NCI-H2227 (cell line): ENCODE data around the gene SREBF1.
A peak's percentile ranks its signal among the peaks of the same experiment; 100 is the strongest.

ENCODE experiments used
- DNase-seq: peaks from one replicate; lab custom pipeline; 2025; ENCODE audit not compliant: unreplicated experiment; lab: John Stamatoyannopoulos, UW

The SREBF1 gene

DNA sequence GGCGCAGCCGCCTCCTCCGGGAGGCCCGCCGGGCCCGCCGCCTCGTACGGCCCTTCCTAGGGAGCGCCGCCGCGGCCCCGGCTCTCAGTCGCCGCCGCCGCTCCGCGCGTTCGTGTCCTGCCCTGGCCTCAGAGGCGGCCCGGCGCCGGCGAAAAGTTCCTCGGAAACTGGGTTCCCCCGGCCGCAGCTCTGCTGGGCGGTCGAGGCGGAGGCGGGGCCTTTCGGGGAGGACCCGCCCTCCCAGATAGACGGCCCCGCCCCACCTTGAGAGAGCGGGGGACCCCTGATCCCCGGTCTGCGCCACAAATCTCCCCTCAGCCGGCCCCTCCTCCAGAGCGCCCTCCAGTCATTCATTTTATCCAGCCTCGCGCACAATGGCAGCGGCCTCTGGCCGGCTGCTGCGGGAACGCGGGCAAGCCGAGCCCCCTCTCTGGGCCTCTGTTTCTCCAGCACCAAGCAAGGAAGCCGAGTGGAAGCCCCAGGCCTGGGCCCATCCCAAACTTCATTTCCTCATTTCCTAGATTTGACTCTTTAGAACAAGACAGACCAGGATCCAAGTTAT is at the start of gene SREBF1:
TSS of gene SREBF1 (minus strand) at position 169 of the 562 bp plus-strand sequence. CDS start 169 bp downstream, outside the sequence.
- peak; percentile 52 for DNase-seq

DNA sequence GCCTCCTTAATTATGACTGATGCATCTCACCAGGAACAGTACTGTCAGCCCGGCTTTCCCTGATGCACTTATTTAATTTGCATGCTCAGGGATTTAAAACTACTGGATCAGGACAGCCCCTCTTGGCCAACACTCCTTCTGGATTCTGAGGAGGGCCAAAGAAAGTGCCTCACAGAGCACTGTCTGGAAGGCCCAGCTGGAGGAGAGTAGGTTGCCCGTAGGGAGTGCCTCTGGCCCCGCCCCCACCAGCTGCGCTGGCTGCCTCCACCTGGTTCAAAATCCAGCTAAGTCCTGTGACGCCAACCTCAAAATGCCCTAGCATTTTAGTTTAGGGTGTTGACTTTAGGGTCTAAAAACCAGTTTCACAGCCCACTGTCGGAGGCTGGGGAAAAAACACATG is 49.4 kb upstream of the SREBF1 start:
- DNase-seq: peak; percentile 10

DNA sequence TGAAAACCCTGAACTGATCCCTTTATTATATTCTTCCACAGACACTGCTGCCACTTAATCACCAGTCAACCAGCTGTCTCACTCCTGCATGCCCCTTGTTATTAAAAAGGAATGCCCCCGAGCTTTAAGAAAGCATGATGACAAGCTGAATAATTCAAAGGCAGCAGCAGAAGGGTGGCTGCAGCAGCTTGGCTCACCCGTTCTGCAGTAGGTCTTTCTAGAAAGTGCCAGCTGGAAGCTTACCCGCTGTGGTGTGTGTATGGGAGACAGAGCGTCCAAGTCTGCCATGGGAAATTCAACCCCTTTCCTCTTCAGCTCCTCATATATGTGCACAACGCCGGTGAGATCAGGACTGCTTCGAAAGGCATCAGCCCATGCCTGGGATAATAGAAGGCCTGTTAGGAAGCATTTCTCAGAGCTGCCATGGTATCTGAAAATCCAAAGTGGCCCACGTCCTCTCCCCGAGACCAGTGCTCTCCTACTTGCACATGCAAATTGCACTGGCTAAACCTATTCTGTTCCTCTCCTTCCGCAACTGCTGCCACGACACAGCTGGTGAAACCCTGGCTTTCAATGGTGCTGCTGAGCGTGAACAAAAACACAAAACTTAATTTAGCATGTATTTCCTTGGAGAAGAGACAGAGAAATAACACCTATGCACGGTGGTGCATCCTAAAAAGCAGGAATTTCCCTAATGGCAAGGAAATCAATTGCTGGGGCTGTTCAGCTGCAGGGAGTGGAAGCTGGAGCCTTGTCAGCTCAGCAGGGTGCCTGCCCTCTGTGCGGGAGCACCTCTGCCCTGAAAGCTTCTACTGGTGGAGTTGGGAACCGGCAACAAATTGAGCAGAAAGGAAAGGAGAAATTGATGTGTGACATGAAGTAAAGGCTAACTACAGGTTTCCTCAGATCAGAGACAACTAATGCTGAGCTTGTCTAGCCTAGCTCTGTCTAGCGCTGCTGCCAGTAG is 47.9 kb upstream of the SREBF1 start:
- DNase-seq: peak; percentile 59

DNA sequence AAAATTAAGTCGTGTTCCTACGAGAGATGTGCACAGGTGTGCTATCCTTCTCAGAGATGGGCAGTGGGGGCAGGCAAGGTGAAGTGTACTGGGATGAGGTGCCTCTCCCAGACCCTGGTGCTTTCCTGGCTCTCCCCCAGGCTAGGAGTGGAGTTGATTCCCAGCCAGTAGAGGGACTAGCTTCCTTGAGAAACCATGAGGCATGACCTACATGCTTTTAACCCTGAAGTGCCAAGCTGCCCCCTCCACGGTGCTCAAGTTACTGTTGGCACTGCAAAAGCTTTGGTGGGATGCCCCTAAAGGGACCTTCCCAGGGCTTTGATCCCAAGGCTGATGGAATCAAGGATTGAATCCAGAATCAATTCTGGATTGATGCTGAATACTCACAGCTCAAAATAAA is 47.0 kb upstream of the SREBF1 start:
- no peak for DNase-seq

DNA sequence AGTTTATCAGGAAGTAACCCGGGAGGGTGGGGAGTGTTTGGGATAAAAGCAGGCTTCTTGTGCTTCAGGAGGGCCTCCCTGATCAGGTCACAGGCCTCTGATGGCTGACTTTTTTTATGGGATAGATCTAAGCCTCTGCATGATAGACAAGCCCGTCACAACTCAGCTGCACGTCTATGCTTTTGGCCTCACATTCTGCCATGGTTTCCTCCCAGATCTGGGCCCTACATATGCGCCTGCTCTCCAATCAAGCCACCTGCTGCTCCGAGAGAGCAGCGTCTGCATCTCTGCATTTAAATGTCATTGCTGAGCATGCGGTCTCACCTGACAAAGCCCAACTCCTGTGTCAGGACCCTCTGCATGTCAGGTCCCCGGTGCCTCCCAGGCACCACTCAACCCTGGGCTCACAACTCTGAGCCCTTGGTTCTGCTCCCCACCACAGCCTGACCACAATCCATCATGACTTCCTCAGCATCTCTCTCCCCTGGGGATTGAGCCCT is 45.3 kb upstream of the SREBF1 start:
- DNase-seq: no peak

DNA sequence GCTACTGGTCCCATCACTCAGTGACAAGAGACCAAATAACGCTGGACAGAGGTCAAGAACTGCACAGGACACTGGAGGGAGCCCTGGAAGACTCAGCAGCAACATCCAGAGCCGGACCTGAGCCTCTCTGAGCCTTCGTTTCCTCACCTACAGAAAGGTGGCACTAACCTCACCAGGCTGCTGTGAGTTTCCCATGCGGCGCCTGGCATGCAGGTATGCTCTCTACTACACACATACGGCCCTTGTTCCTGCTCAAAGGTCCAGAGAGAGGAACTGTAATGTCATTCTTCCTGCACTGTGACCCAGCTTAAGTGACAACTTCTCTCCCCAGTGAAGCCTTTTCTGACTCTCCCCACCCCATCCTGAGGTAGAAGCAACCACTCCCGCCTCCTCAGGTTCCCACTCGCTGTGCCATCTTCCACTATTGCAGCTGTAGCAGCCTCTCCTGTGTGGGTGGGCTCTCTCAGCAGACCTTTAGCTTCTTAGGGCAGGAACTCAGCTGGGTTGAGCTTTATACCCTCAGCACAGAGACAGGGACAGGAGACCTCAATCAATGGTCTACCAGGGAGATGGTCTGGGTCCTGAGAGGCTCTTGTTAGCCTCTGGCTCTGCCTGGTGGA is 43.9 kb upstream of the SREBF1 start:
- DNase-seq: no peak

DNA sequence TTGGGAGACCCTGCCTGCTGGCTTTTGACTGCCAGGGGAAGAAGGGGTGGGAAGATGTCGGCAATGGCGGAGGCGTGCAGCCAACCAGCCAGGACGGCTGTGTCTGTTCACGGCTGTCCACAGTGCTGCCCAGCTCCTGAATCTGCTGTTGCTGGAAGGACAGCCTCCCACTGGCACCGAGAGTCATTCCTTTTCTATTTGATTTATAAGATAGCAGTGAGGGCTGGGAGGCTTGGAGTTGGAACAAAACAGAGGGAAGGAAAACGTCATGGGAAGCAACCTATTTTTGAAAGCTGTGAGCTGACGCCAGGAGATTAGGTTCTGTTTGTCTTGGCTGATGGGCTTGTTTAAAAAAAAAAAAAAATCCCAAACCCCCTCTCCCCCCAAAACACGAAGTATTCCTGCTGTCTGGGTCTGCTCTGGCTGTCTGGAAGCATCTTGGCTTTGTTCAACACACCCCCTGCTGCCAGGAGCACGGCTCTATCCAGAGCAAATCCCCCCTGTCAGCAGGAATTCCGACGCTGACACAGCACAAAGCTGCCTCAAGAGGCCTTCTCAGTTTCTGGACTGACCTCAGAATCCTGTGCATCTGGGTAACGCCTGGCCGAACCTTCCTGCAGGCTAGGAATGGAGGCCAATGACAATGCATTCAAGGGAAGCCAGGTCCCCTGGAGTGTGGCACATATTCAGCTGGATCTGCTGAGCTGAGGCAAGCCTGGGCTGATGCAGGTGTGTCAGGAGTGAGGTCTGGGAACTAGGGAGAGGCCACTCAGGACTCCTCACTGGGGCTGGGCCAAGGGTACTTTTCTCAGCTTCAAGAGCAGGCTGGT is 41.0 kb upstream of the SREBF1 start:
- DNase-seq: peak; percentile 55

DNA sequence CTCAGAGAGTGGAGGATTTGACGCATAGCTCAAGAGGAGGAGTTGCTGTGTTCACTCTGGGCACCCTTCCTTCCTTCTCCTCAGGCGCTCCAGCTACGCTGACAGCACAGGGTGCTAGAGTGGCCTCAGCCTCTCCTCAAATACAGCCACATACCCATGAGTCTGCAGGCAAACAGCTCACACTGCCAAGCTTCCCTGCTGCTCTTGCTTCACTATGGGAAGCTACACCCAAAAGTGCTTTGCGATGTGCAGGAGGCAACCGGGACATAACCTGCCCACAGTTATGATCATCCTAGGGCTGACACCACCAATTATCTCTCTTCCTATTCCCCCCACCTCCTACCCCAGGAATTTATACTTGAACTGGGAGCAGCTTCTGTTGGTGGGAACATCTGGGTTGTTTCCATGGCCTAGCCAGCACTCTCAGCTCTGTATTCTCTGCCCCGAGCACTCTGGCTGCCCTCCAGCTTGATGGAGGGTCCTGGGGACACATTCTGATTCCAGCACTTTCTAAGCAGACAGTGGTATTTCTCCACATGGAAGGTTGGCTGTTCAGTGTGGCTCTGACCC is 40.3 kb upstream of the SREBF1 start:
- no peak for DNase-seq

DNA sequence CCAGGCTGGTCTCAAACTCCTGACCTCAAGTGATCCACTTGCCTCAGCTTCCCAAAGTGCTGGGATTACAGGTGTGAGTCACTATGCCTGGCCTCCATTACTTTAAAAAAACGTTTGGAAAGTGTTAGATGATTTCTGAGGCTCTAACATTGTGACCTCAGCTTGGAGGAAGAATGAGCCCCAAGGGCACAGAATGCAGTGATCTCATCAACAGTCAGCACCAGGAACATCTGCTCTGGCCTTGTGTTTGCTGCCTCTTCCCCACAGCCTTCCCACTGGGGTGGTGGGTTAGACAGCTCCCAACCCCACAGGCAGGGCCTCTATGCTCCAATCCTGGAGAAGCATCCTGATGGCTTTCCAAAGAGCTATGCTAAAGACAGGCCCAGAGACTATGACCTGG is 37.7 kb upstream of the SREBF1 start:
- DNase-seq: no peak

DNA sequence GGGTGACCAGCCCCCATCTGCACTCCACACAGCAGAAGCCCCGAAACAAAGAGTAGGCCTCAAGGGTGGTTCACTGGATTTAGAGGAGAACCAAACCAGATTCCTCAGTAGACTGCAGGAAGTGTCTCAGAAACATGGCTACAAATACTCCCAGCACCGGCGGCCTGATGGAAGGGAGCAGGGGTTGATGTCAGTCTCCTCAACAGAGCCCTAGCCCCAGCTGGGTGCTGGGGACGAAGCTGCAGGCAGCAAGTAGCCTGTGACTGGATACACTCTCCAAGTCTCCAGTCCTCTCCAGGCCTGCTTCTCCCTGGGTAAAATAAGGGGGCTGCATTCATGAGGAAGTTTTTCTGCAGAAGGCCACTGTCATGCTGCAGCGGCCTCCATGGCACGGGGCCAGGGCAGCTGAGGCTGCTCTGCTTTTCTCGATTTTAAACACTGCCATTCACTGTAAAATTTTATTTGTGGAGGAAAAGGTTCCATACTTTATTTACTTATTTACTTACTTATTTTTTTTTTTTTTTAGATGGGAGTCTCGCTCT is 36.7 kb upstream of the SREBF1 start:
- DNase-seq: no peak

DNA sequence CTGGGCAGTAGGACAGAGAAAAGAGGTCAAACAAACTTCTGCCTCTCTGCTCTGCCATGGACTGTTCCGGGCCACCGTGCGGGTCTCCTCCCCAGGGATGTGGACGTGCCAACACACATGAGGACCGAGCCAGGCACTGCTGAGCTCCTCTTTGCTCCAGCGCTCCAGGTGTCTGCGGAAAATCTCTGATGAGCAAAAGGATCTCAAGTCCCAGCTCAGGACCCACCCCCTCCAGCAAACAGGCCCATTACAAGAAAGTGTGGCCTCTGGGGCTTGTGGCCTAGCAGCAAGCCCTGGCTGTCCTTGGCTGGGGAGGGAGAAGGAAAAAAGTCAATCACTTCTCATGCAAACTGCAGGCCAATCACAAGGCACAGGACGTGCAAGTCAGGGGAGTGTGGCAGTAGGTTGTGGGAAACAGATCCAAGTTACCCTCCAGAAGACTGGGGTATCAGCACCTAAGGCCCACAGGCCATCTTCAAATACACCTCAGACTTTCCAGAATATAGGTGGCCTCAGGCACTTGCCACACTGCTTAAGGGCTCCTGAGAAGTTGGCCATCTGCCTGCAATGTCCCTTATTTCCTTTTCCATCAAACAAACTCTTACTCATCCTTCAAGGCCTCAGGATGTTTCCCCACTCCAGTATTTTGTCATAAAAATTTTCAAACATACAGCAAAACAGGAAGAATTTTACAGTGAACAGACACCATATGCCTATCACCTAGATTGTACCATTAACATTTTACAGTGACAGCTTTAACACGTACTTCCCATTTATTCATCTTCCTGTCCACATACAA is 36.0 kb upstream of the SREBF1 start:
- no peak for DNase-seq

DNA sequence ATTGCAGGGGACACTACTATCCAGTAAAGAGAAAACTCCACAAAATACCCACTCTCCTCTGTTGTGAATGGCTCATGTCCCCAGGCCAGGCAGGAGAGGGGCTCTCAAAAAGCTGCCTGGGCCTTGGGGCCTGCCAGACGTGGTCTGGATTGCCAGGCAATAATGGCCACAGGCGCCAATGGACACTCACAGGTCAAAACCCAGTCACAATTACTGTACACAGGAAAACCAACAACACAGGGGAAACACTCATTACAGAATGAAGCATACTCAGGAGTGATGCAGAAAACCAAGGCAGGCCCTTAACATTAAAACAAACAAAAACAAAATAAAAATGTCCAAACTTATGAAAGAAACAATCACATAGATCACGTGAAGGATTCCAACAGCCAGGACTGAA is 35.1 kb upstream of the SREBF1 start:
- DNase-seq: peak; percentile 16

DNA sequence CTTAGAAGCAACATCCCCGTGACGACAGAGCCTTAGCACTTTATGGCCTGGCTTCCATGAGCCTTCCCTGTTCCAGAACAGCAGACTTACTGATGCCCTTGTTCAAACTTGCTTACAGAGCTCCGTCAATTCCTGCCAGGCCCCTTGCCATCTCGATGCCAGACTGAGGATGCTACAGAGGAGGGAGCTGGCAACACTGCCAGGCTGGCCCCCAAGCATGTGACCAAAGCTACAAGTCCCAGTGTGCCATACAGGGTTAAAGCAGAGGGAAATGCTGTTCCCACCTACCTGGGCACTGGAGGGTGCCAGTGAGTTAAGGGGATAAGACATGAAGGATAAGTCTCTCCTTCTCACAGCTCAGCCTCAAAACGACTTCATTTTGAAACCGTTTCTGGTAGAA is 33.5 kb upstream of the SREBF1 start:
- DNase-seq: no peak

DNA sequence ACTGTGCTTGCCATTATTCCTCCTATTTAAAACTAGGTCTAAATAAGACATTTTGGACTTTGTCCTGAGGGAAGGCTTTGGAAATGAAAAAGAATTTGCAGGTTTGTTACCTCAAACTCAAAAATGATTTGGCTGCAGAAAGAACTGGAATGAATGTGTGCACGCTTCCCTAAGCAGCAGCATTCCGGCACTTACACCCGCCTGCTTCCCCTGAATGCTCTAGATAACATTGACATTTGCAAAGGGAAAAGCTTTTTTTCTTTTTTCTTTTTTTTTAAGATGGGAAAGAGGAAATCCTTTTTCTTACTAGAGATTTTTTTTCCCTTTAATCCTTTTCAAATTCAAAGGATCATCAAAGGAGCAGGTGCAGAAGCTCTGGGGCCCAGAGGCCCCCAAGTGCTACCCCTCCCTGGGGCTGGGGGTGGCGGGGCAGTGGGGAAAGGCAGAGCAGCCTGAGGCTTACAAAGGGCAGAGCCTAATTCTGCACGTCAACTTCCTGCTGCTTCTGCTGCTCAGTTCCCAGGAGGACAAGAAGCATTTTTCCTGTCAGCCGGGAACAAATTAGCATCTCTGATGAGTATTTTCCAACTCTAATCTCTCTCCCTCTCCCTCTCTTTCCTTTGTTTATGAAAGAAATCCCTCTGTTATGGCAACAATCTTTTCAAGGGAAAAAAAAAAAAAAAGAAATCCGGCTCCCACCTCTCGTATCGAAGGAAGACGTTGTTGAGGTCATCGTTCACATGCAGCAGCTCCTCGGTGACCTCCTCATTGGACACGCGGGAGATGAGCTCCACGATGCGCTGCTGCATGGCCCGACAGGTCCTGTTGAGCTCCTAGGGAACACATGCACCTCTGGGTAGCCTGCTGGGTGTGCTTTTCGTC is 32.1 kb upstream of the SREBF1 start:
- peak; percentile 31 for DNase-seq

DNA sequence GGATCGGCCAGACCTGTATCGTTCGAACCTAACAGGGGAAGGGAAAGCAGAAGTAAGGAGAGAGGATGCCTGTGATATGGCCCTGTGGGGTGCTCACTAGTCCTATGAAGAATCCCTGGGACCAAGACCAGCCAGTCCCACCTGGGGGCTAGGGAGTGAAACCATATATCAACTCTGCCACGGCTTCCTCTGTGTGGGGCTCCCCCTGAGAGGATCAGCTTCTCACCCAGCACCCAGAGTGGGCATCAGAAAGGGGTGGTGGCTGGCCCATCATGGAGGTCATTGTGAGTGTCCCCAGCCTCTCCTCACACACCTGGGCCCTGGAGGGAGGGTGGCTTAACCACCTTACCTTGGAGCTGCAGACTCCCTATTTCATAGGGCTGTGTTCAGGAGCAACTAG is 30.1 kb upstream of the SREBF1 start:
- DNase-seq: no peak

DNA sequence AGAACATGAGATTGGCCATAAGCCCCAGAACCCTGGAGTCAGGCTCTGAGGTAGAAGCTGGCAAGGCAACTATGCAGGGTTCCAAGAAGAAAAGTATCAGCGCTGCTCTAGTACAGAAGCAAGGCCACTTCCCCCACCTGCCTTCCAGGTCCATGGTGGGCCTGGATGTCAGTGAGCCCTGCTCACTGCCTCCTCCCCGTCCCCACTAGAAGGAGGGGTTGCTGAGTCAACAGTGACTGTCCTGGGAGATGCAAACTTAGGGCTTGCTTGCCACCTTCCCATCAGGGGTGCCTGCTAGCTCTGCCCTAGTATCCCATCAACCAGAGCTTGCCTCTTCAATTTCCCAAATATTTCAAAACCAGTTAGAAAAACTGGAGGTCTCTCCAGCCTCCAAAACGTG is 29.6 kb upstream of the SREBF1 start:
- DNase-seq: no peak

DNA sequence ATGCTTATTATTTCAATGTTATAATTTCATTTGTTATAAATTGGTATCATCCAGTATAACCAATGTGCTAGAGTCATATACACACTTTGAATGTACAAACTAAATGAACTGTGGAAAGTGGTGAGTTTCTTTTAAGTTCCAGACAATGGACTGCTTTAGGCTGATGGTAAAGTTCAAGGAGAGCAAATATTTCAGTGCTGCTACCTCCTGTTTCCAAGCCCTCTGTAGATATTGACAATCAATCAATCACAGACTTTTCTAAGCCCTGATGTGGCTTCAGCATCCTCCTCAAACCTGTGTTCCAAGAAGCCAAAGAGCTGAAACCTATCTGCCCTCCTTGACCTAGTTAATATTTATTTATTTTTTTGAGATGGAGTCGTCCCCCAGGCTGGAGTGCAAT is 28.2 kb upstream of the SREBF1 start:
- DNase-seq: no peak

DNA sequence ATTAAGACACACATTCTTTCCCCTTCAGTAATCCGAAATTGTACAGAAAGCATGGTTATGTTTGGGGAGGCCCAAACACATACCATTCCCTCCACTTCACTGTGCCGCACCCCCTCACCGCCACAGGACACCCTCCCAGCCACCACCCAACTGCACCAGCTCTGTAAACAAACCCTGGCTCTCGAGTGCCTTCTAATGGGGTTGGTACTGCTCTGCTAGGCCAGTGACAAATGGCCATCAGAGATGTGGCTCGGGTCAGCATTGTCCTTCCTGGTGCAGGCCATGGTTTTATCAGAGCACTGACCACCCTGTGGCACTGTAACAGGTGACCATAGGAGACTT is 24.0 kb upstream of the SREBF1 start:
- no peak for DNase-seq
